NCI-H774 (cell line): ENCODE data around the gene LGALS7B.
"Not testable (repeated sequence)": the region's sequence is repeated elsewhere in the genome, so short reads cannot be mapped to it uniquely, and the experiment has no call there.

Source experiments
- DNase-seq: peaks from one replicate; lab custom pipeline; 2025; lab: John Stamatoyannopoulos, UW

Gene LGALS7B

DNA sequence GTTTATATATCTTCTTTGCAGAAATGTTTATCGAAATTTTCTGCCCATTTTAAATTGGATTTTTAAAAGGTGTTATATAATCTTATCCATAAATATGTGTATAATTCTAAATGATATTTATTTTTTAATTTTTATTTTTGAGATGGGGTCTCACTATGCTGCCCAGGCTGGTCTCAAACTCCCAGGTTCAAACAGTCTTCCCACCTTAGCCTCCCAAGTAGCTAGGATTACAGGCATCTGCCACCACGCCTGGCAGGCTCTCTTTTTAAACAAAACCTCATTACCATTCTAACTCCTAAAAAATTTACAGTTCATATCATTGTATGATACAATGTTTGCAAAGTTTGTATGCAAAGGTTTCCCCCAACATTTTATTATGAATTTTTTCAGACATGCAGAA is 7.2 kb downstream of the LGALS7B start:
- DNase-seq: no peak

DNA sequence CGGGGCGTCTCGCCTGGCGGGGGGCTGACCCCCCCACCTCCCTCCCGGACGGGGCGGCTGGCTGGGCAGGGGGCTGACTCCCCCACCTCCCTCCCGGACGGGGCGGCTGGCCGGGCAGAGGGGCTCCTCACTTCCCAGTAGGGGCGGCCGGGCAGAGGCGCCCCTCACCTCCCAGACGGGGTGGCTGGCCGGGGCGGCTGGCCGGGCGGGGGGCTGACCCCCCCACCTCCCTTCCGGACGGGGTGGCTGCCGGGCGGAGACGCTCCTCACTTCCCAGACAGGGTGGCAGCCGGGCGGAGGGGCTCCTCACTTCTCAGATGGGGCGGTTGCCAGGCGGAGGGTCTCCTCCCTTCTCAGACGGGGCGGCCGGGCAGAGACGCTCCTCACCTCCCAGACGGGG is 8.8 kb downstream of the LGALS7B start:
- DNase-seq: not testable (repeated sequence)

DNA sequence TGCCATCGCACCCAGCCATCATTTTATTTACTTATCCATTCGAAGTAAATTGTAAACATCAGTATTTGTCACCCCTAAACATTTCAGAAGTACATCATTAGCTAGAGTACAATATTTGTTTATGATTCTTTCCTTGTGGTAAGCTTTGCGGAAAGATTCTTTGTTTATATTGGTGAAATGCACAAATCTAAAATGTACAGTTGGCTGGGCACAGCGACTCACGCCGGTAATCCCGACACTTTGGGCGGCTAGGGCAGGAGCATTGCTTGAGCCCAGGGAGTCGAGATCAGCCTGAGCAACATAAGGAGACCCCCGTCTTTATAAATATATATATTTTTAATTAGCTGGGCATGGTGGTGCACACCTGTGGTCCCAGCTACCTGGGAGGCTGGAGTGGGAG is 10.1 kb downstream of the LGALS7B start:
- DNase-seq: no peak

DNA sequence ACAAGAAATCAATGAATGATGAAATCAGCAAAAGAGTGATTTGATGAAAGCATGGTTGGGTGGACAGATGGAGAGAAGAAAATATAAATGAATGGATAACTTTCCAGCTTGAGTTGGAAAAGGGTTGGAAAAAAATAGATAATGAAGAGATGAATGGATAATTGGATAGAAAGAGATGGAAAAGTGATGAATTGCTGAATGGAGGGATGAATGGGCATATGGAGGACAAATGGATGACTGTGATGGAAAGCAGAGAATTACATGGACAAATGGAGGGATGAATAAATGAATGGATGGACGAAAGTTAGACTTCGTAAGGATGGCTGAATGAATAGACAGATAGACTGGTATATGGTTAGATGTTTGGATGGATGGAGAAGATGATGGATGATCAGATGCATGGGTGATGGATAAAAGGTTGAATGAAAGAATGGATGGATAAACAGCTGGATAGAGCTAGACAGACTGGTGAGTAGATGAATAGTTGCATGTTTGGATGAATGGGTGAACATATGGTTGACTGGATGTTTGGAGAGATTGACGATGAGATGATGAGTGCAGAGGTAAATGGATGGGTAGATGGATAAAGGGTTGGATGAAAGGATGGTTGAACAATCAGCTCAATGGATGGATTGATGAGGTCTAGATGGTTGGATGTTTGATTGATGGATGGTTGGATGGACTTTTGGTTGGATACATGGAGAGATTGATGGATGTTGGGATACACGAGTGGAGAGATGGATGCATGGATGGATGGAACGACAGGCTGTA is 11.8 kb downstream of the LGALS7B start:
- no peak for DNase-seq

DNA sequence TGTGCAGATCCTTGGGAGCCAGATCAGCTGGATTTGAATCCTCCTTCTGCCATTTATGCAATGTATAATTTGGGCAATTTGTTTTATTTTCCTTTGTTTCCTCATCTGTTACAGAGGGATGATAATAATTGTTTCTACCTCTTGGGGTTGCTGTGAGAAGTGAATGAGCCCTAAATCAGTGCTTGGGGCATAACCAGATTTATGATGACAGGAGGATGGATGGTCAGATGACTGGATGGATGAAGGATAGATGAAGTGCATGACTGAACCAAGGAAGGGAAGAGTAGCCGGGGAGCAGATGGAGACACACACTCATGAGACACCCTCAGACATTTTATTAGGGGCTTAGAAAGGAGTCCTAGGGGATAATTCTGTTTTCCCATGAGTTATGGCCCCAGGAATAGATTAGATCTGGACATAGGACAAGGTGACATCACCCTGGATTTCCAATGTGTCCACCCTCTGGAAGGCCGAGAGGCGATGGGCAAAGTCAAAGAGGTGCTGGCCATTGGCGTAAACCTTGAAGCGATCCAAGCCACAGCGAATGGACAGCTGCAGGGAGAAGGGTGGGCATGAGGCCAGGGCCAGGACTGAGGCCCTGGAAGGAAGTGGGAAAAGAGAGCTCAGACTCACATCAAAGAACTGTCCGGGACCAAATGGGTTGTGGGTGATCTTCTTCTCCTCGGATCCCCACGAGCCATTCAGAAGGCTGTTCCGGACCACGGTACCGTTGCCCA is 12.5 kb downstream of the LGALS7B start:
- no peak for DNase-seq

DNA sequence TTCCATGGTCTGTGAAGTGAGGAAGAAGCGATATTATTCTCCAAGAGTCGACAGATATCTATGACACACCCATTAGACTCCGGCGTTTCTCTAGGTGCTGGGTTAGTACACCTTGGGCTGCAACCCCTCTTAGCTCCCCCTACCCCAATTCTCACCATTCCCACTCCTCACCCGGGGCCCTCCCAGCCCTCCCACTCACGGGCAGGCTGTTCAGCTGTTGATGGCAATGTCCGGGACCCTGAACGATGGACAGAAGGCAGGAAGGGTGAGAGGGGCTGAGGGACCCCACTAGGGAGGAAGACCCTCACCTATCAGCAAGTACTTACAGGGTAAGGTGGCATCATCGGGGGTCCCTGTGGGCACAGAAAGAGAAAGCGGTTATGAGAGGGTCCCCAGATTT is 14.5 kb downstream of the LGALS7B start:
- DNase-seq: no peak

DNA sequence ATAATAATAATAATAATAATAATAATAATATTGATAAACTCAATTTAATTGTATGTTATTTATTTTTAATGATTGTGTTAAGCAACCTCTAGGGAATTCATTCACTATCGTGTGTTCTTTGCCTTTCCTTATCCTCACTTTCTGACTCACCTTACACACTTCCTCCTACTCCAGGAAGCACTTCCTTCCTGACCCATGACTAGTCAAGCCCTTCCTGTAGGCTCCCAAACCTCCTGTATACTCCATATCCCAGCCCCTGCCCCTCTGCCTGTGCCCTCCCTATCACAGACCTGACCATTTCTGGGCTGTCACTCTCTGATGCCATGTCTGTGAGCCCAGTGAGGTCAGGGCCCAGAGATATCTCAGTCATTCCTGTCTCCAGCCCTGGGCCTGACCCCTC is 16.2 kb downstream of the LGALS7B start:
- DNase-seq: no peak

DNA sequence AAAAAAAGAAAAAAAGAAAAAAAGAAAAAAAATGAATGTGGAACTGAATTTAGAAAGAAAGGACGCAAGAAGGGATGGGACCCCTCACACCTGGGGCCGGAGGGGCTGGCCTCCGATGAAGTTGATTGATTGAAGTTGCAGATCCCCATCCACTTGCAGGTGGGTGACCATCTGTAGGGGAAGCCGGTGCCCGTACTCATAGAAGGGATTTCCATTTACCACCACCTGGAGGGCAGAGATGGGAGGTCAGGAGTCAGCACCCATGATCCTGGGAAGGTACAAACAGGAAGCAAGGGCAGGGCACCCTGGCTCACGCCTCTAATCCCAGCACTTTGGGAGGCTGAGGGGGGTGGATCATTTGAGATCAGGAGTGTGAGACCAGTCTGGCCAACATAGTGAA is 17.4 kb downstream of the LGALS7B start:
- no peak for DNase-seq

DNA sequence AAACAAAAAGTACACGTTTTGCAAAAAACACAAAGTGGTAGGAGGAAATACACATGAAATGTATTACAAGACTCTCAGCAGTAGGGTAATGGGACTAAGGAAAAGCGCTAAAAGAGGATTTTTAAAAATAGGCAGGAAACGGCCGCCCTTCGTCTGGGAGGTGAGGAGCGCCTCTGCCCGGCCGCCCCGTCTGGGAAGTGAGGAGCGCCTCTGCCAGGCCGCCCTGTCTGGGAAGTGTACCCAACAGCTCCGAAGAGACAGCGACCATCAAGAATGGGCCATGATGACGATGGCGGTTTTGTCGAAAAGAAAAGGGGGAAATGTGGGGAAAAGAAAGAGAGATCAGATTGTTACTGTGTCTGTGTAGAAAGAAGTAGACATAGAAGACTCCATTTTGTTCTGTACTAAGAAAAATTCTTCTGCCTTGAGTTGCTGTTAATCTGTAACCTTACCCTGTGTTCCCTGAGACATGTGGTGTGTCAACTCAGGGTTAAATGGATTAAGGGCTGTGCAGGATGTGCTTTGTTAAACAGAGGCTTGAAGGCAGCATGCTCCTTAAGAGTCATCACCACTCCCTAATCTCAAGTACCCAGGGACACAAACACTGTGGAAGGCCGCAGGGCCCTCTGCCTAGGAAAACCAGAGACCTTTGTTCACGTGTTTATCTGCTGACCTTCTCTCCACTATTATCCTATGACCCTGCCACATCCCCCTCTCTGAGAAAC is 18.5 kb downstream of the LGALS7B start:
- not testable (repeated sequence) for DNase-seq

DNA sequence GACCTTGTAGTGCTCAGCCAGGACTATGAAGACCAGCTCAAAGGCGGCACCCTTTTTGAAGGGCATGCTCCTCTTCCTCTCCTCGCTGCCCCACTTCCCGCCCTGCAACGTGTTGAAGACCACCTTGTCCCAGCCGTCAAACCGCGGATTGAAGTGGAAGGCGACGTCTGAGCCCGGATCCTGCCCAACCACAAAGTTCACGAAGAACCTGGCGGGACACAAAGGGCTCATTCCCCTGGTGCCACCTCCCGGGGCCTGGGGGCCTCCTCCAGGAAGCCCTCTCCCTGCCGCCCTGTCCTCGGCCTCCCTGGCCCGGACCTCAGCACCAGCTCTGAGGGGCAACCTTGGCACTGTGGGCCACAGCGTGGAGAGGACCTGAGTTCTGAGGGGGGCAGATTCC is 19.7 kb downstream of the LGALS7B start:
- no peak for DNase-seq

DNA sequence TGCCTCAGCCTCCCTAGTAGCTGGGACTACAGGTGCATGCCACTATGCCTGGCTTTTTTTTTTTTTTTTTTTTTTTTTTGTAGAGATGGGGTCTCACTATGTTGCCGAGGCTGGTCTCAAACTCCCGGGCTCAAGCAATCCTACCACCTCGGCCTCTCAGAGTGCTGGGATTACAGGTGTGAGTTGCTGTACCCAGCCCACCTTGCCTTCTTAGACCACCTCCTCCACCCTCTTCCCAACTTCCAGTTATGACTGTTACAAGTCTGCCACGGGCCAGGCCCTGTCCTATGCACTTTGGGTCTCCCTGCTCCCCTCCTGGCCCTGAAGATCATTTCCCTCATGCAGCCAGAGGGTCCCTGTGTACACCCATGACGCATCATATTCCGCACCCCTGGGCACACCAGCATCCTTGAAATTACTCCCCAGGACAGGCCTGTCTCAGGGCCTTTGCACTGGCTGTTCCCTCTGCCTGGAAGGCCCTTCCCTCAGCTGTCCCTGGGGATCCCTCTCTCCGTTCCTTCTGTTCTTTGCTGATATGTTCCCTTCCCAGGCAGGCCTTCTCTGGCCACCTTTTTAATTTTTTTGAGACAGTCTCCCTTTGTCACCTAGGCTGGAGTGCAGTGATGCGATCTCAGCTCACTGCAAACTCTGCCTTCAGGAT is 20.7 kb downstream of the LGALS7B start:
- no peak for DNase-seq

DNA sequence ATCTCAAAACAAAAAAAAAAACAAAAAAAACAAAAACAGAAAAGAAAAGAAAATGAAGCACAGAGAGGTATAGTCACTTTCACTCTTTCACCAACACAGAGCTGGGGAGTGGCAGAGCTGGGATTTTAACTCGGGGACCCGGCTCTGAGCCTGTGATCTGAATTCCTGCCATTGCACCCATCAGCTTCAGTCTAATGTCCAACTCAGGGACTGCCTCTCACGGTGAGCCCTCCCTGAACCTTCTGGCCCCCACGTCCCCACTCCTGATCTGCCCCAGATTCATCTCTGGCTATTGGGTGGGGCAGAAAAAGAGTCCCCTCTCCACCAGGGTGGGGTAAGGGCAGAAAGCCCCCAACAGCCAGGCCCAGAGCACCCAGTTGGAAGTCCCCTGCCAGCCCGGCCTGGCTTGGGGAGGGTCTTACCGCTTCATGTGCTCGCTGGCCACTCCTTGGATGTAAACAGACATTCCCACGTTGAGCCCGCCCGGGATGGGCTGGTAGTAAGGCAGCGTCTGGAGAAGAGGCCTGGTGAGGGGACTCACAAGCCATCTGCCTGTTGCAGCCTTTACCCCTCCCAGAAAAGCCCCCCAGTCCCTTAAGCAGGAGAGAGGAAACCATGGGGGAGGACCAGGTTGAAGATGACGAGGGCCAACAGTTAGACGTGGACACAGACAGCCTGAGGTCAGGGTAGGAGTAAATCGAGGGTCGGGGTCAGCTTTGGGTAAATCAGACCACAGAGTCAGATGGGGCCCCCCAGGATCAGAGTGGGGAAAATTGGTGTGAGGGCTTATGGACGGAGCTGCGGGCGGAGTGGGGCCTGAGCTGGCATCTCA is 23.2 kb downstream of the LGALS7B start:
- DNase-seq: no peak

DNA sequence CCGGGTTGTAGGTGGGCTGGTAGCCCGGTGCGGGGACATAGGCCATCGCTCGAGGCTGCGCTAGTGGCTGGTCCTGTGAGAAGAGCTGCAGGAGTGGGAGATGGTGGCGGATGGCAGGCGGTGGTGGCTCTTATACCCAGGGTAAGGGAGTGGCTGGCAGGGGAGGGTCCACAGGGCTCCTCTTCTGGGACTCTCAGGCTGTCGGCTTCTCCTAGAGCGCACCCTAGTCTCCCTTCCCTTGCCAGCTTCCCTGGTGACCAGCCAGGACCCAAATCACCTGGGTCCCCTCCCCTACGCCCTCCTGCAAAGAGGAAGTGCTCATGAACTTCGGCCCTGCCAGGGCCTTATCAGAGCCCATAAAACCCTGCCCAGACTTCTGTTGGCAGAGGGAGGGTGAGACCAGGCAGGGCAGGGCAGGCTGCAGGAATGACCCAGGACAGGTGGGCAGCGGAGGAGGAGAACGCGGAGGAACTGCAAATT is 23.9 kb downstream of the LGALS7B start, which contains the start of gene LGALS4:
TSS of gene LGALS4 (minus strand) at position 105 of the 480 bp plus-strand sequence. CDS start at position 46, 59 bp downstream.
- no peak for DNase-seq

DNA sequence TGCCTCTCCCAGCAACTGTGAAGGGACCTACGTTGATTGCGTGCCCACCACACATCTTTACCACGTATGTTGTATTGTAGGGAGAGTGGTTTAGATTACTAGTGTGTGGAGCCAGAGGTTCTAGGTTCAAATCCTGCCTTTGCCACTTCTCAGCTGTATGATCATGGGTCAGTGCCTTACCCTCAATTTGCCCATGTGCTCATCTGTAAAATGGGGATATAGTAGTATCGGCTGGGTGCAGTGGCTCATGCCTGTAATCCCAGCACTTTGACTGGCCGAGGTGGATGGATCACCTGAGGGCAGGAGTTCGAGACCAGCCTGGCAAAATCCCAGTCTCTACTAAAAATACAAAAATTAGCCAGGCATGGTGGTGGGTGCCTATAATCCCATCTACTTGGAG is 24.3 kb downstream of the LGALS7B start:
- DNase-seq: no peak

DNA sequence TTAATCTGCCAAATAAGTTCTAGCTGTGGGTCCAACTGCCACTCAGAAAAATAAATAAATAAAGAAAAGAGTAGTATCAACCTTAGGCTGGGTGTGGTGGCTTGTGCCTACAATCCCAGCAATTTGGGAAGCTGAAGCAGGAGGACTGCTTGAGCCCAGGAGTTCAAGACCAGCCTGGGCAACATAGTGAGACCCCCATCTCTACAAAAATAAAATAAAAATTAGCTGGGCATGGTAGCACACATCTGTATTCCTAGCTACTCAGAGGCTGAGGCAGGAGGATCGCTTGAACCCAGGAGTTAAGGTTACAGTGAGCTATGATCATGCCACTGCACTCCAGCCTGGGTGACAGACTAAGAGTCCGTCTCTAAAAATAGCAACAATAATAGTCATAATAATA is 24.9 kb downstream of the LGALS7B start:
- not testable (repeated sequence) for DNase-seq

DNA sequence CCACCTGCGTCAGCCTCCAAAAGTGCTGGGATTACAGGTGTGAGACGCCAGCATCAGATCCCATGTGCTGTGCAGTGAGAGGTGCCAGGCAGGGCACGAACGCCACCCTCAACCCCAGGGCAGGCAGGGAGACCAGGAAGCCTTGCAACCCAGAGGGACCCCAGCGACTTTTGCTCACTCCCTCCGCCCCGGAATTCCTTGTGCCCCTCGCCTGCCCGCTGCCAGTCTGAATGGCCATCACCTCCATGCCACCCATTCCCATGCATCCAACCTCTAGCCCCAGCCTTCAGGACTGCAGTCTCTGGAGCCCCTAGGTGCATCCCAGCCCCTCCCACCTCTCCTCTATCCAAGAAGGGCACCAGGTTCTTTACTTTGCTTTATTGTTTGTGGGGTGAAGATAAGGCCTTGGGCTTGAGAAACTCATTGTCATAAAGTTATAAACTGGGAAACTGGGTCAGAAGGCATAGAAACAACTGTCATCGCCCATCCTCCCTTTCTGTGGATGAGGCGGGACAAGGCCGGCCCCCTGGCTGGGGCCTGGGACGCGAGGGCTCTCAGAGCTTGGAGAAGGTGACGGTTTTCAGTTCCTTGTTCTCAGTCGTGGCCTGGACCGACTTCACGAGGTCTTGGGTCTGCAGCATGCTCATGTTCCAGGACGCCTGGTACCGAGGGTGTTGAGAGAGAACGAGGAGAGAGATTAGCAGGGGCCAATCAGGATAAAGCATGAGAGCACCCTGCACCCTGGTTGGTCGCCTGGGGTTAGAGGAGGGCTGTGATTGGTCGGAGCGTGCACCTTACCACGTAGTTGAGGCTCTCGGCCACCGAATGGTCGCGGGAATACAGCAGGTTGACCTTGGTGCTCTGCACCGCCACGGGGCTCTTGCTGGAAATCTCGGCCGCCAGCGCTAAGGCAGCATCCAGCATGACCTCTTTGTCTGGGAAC is 26.3 kb downstream of the LGALS7B start:
- no peak for DNase-seq

DNA sequence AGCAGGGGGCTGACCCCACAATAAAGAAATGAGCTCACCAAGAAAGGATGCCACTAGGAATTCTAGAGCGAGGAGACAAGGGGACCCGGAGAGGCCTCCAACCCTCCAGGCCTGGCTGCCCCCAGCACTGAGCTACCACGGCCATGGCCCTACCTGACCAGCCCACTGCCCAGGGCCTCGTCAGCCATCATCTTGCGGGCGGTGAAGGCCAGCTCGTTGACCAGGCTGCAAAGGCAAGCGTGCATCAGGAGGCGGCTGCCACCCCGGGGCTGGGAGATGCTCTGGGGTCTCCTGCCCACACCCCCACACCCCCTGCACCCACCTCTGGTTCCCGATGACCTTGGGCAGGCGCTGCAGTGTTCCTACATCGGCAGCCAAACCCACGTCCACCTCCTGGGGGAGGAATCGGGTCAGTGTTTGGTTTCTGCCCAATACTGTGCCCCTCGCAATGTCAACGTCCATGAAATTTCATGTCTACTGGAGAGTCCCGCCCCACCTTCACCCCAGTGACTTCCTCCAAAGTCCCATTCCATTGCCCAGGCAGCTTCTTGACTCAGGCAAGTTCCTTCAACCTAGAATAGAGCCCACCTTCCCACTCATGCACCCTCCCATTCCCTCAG is 27.2 kb downstream of the LGALS7B start:
- no peak for DNase-seq

DNA sequence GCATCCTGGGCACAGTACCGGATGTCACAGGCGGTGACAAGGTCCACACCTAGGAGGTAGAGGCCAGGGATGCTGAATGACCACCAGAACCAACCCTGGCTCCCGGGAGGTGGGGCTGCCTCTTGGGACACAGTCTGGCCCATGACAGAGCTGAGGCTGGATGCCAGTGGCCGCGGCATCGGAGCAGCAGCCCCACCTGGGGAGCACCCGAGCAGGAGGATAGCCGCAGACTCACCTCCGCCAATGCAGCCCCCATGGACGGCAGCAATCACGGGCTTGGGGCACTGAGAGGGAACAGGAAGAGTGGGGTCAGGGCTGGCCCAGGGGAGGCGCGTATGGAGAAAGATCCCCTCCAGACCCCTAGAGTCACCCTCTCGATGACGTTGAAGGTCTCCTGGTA is 28.1 kb downstream of the LGALS7B start:
- DNase-seq: no peak

DNA sequence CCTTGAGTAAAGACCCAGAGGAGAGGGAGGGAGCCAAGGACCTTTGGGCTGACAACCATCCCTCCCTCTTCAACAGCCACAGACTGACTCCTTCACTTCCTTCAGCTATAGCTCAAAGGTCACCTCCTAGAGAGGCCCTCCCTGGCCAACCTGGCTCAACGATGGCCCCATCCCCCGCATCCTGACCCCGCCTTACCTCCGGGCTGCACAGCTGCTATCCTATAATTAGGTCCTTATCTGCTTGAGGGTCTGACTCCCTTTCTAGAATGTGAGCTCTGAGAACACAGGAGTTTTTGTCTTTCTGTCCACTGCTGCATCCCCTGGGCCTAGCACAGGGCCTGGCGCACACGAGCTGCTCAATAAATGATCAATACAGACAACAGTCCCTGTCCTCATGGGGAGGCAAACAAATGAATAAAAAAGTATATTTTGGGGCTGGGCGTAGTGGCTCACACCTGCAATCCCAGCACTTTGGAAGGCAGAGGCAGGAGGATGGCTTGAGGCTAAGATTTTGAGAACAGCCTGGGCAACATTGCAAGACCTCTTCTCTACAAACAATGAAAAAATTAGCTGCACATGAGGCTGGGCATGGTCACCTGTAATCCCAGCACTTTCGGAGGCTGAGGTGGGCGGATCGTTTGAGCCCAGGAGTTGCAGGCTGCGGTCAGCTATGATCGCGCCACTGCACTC is 30.4 kb downstream of the LGALS7B start:
- DNase-seq: no peak
